H1 (cell line): ENCODE data around the gene DIP2C. TPM values are rescaled to one million over a fixed set of nuclear protein-coding genes. Genes with fewer than 3 reads are reported as not detected.

ENCODE experiments used
- CTCF ChIA-PET: fragments of 300-600 bp; sonication (Branson Sonifier 250); formaldehyde crosslinking; loops from one replicate; lab custom pipeline; 2021; ENCODE audit not compliant: partially characterized antibody; lab: Charles Lee
- POLR2A ChIA-PET: fragments of 300-600 bp; sonication (Branson Sonifier 250); formaldehyde crosslinking; loops from one replicate; lab custom pipeline; 2021; ENCODE audit warnings: inconsistent platforms; ENCODE audit not compliant: partially characterized antibody; lab: Charles Lee
- DNase-seq, 2 experiments: peaks; one replicate each; pipeline versions ENCODE4 v3.0.0 to v3.0.0-alpha.2; 2010 to 2022; ENCODE audit warnings: low spot score in 2 of 2, low read depth in 1 of 2, mixed read lengths in 1 of 2
- FAIRE-seq: peaks from 2 replicates; lab custom pipeline; 2011; peaks lifted over from hg19 to GRCh38; lab: Jason Lieb, UNC
- H2AFZ ChIP-seq: 2 replicates; pipeline ENCODE4 v1.8.1; 2012; ENCODE audit warnings: low read length, inconsistent platforms
- H2AK5ac ChIP-seq: 2 replicates; pipeline ENCODE4 v1.6.1; 2013; ENCODE audit warnings: low read depth, low read length
- H2BK120ac ChIP-seq: replicated peaks from 2 replicates; pipeline ENCODE3; 2013; ENCODE audit warnings: low read depth, low read length, inconsistent platforms
- H2BK12ac ChIP-seq: 2 replicates; pipeline ENCODE4 v1.6.1; 2013; ENCODE audit warnings: low read depth, low read length
- H2BK15ac ChIP-seq: 2 replicates; pipeline ENCODE4 v1.6.1; 2013; ENCODE audit warnings: low read length
- H2BK20ac ChIP-seq: 2 replicates; pipeline ENCODE4 v1.6.1; 2013; ENCODE audit warnings: low read length
- H2BK5ac ChIP-seq: 2 replicates; pipeline ENCODE4 v1.6.1; 2013; ENCODE audit warnings: low read depth, low read length
- H3K14ac ChIP-seq: 2 replicates; pipeline ENCODE4 v1.6.1; 2013; ENCODE audit warnings: inconsistent platforms; ENCODE audit not compliant: insufficient read length
- H3K18ac ChIP-seq: 2 replicates; pipeline ENCODE4 v1.6.1; 2013; ENCODE audit warnings: low read length; ENCODE audit errors: extremely low read depth
- H3K23ac ChIP-seq: 2 replicates; pipeline ENCODE4 v1.6.1; 2013; ENCODE audit warnings: inconsistent platforms; ENCODE audit not compliant: insufficient read length
- H3K23me2 ChIP-seq: 2 replicates; pipeline ENCODE4 v1.6.1; 2013; ENCODE audit warnings: low read depth, low read length
- H3K27ac ChIP-seq: 2 replicates; pipeline ENCODE4 v1.6.1; 2011; ENCODE audit warnings: low read depth, low read length, inconsistent platforms
- H3K27me3 ChIP-seq, 4 experiments: replicated peaks in 1 of 4; 1 replicate in 1 of 4; 2 replicates in 3 of 4; pipeline versions ENCODE4 v1.6.1 to v1.8.1; 2011 to 2013; ENCODE audit warnings: low read length in 3 of 4, mild to moderate bottlenecking in 3 of 4, inconsistent platforms in 2 of 4, mixed read lengths in 2 of 4, moderate library complexity in 1 of 4; ENCODE audit not compliant: control insufficient read depth in 3 of 4, insufficient read depth in 3 of 4; ENCODE audit errors: extremely low read depth in 1 of 4
- H3K36me3 ChIP-seq, 4 experiments: 2 replicates each; pipeline versions ENCODE4 v1.6.1 to v1.8.1; 2011 to 2013; ENCODE audit warnings: mild to moderate bottlenecking in 4 of 4, low read length in 3 of 4, moderate library complexity in 2 of 4, control low read depth in 1 of 4, inconsistent platforms in 1 of 4; ENCODE audit not compliant: insufficient read depth in 4 of 4, control insufficient read depth in 2 of 4
- H3K4ac ChIP-seq: replicated peaks from 2 replicates; pipeline ENCODE3; 2013; ENCODE audit warnings: low read length, low read depth, mixed read lengths, inconsistent platforms; ENCODE audit not compliant: insufficient read length
- H3K4me1 ChIP-seq, 4 experiments: replicated peaks in 1 of 4; 1 replicate in 1 of 4; 2 replicates in 3 of 4; pipeline versions ENCODE4 v1.6.1 to v1.8.1; 2011 to 2013; ENCODE audit warnings: low read length in 3 of 4, inconsistent platforms in 2 of 4, mixed read lengths in 1 of 4; ENCODE audit not compliant: insufficient read depth in 4 of 4, control insufficient read depth in 3 of 4
- H3K4me2 ChIP-seq, 2 experiments: 2 replicates each; pipeline versions ENCODE4 v1.6.1 to v1.8.1; 2011 to 2013; ENCODE audit warnings: low read depth in 2 of 2, low read length in 2 of 2, control low read depth in 1 of 2, inconsistent platforms in 1 of 2, mild to moderate bottlenecking in 1 of 2; ENCODE audit not compliant: insufficient read depth in 1 of 2
- H3K4me3 ChIP-seq, 4 experiments: fragments of 200-600, 300-600 bp in 1 of 4; sonication (generic), shearing (Covaris generic), sonication (Bioruptor Twin) in 1 of 4; 2 replicates each; pipeline versions ENCODE4 v1.5.1 to v1.8.1; 2011 to 2016; ENCODE audit warnings: low read length in 4 of 4, low read depth in 3 of 4, control low read depth in 2 of 4, inconsistent platforms in 2 of 4, mild to moderate bottlenecking in 2 of 4, mixed read lengths in 1 of 4, moderate library complexity in 1 of 4; ENCODE audit not compliant: insufficient read depth in 2 of 4; ENCODE audit errors: extremely low read depth in 1 of 4
- H3K56ac ChIP-seq: replicated peaks from 2 replicates; pipeline ENCODE3; 2013; ENCODE audit warnings: low read depth, mild to moderate bottlenecking, mixed read lengths, low read length, inconsistent platforms; ENCODE audit not compliant: insufficient read length
- H3K79me1 ChIP-seq: 2 replicates; pipeline ENCODE4 v1.6.1; 2013; ENCODE audit warnings: low read depth, low read length, control low read depth
- H3K79me2 ChIP-seq, 2 experiments: 2 replicates each; pipeline versions ENCODE4 v1.6.1 to v1.8.1; 2012 to 2013; ENCODE audit warnings: low read length in 2 of 2, mild to moderate bottlenecking in 2 of 2, inconsistent platforms in 1 of 2; ENCODE audit not compliant: insufficient read depth in 2 of 2, control insufficient read depth in 1 of 2
- H3K9ac ChIP-seq, 4 experiments: replicated peaks in 1 of 4; 1 replicate in 1 of 4; 2 replicates in 3 of 4; pipeline versions ENCODE4 v1.6.1 to v1.8.1; 2011 to 2013; ENCODE audit warnings: low read depth in 3 of 4, low read length in 3 of 4, control low read depth in 2 of 4, mild to moderate bottlenecking in 2 of 4, moderate library complexity in 2 of 4, inconsistent platforms in 1 of 4; ENCODE audit errors: extremely low read depth in 1 of 4
- H3K9me3 ChIP-seq, 2 experiments: 2 replicates each; pipeline versions ENCODE4 v1.6.1 to v1.8.1; 2012 to 2013; ENCODE audit warnings: mild to moderate bottlenecking in 2 of 2, moderate library complexity in 2 of 2, control low read depth in 1 of 2, inconsistent platforms in 1 of 2, low read depth in 1 of 2, low read length in 1 of 2, mixed read lengths in 1 of 2; ENCODE audit not compliant: insufficient read depth in 2 of 2
- H4K20me1 ChIP-seq, 2 experiments: replicated peaks in 1 of 2; 2 replicates each; pipeline versions ENCODE3 to v1.8.1; 2011 to 2013; ENCODE audit warnings: inconsistent platforms in 2 of 2, low read length in 2 of 2, mild to moderate bottlenecking in 1 of 2; ENCODE audit not compliant: insufficient read depth in 2 of 2, control insufficient read depth in 1 of 2
- H4K5ac ChIP-seq: 2 replicates; pipeline ENCODE4 v1.6.1; 2013; ENCODE audit warnings: low read length, low read depth, mixed read lengths, inconsistent platforms; ENCODE audit not compliant: insufficient read length
- H4K8ac ChIP-seq: 2 replicates; pipeline ENCODE4 v1.8.0; 2013; ENCODE audit warnings: mild to moderate bottlenecking, moderate library complexity, low read length, inconsistent platforms; ENCODE audit not compliant: insufficient read depth; ENCODE audit errors: extremely low read depth
- H4K91ac ChIP-seq: replicated peaks from 2 replicates; pipeline ENCODE3; 2013; ENCODE audit warnings: low read length, mixed read lengths, inconsistent platforms; ENCODE audit not compliant: insufficient read length
- ATF2 ChIP-seq: IDR thresholded peaks from 2 replicates; pipeline ENCODE4 v1.6.1; 2012; ENCODE audit warnings: low read length, inconsistent platforms
- BACH1 ChIP-seq: IDR thresholded peaks from 2 replicates; pipeline ENCODE4 v1.6.1; 2012; ENCODE audit warnings: low read length, improper control_type of control experiment
- E2F6 ChIP-seq: IDR thresholded peaks from 2 replicates; pipeline ENCODE4 v1.6.1; 2012; ENCODE audit warnings: inconsistent platforms
- POU5F1 ChIP-seq: IDR thresholded peaks from 2 replicates; pipeline ENCODE4 v1.6.1; 2011; ENCODE audit warnings: low read depth, mild to moderate bottlenecking, low read length, moderate library complexity
- RFX5 ChIP-seq: IDR thresholded peaks from 2 replicates; pipeline ENCODE4 v1.6.1; 2011; ENCODE audit warnings: low read depth, low read length, improper control_type of control experiment, borderline replicate concordance
- RNF2 ChIP-seq: fragments of 200-900, 300-1000 bp; sonication (generic); IDR thresholded peaks from 2 replicates; pipeline ENCODE4 v1.7.1; 2016; ENCODE audit warnings: borderline replicate concordance, low read depth, mild to moderate bottlenecking, antibody characterized with exemption, low read length; ENCODE audit not compliant: poor library complexity, severe bottlenecking; ENCODE audit errors: missing control alignments
- SAP30 ChIP-seq: fragments of 300-600 bp; sonication (generic); IDR thresholded peaks from 2 replicates; pipeline ENCODE4 v1.7.1; 2012; ENCODE audit warnings: low read length, moderate library complexity, mild to moderate bottlenecking, inconsistent platforms; ENCODE audit not compliant: insufficient read depth, insufficient replicate concordance
- SIN3A ChIP-seq, 2 experiments: IDR thresholded peaks in 1 of 2; conservative IDR thresholded peaks in 1 of 2; 2 replicates each; pipeline ENCODE4 v1.6.1; 2011 to 2012; ENCODE audit warnings: low read length in 2 of 2, improper control_type of control experiment in 1 of 2, low read depth in 1 of 2, mild to moderate bottlenecking in 1 of 2
- SIX5 ChIP-seq: IDR thresholded peaks from 2 replicates; pipeline ENCODE4 v1.6.1; 2011; ENCODE audit warnings: mild to moderate bottlenecking, low read depth, low read length
- TAF1 ChIP-seq: IDR thresholded peaks from 2 replicates; pipeline ENCODE4 v1.6.1; 2011; ENCODE audit warnings: mild to moderate bottlenecking, low read depth, low read length
- TCF12 ChIP-seq: IDR thresholded peaks from 2 replicates; pipeline ENCODE4 v1.6.1; 2011; ENCODE audit warnings: low read depth, mild to moderate bottlenecking, low read length
- TEAD4 ChIP-seq: IDR thresholded peaks from 2 replicates; pipeline ENCODE4 v1.6.1; 2012; ENCODE audit warnings: low read depth, low read length, inconsistent platforms, mixed read lengths
- WGBS, 2 experiments: shearing (Covaris generic) in 1 of 2; methylation state at CpG; one replicate each; pipeline versions ENCODE4 v1.1.6 to v1.1.7; 2013 to 2015; ENCODE audit warnings: low lambda C conversion rate in 2 of 2, mixed read lengths in 2 of 2, inconsistent platforms in 1 of 2, low coverage in 1 of 2, missing lambda C conversion rate in 1 of 2; ENCODE audit not compliant: insufficient replicate concordance in 2 of 2, insufficient coverage in 1 of 2, insufficient read length in 1 of 2; ENCODE audit errors: extremely low coverage in 1 of 2, missing lambda C conversion rate in 1 of 2; 5-methylcytosine and 5-hydroxymethylcytosine counted together
- polyA plus RNA-seq, 7 experiments: library from polyadenylated mRNA; depleted of rRNA in 3 of 7; stranded (reverse) in 5 of 7; unstranded in 2 of 7; fragments of >200 nt in 5 of 7; fragments of 200-250 nt in 2 of 7; gene quantifications; 1 replicate in 5 of 7; 2 replicates in 1 of 7; 4 replicates in 1 of 7; pipeline versions ENCODE4 v1.2.1 to v1.2.3, GENCODE V29; 2011 to 2013; ENCODE audit warnings: missing spikeins in 2 of 7, mixed read lengths in 2 of 7
- total RNA-seq: library from RNA; stranded (reverse); fragmentation: NEBNext Ultra II Directional; extraction: Animal tissue kit (Norgen Biotek cat#: 25700); gene quantifications from 2 replicates; pipeline ENCODE4 v1.2.1, GENCODE V29; 2021

The DIP2C gene
- total and polyA plus RNA-seq, 2 of the 8 experiments (the other 6 are each of a cell fraction or from before 2014, with no cell fraction given) = 3.8 to 9.3 TPM

GRCh38 chr10:649445-649797 is 40.0 kb downstream of the DIP2C start:
- H4K8ac ChIP-seq = no peak overlapping the region
- no peak for FAIRE-seq
- H2BK15ac ChIP-seq = no peak overlapping the region
- no peak overlapping the region for H2BK5ac ChIP-seq
- no peak overlapping the region for H4K91ac ChIP-seq
- H4K20me1 ChIP-seq = peaks cover 2 to 22% of the 10 kb centered on the region in 2 experiments
- H3K27ac ChIP-seq = no peak overlapping the region
- no peak overlapping the region for H4K5ac ChIP-seq
- H3K4ac ChIP-seq = no peak overlapping the region
- no peak for DNase-seq
- no peak overlapping the region for H2BK20ac ChIP-seq
- H3K79me1 ChIP-seq = peaks cover 25% of the 10 kb centered on the region
- TF ChIP-seq RNF2 (no peak), TCF12 (no peak), SIN3A (conservative IDR thresholded peaks at IDR 0.05 in 1 of 2, IDR thresholded peaks at IDR 0.05 in 1 of 2; ENCODE audit: low read depth in 1 of 2, low read length in 2 of 2) (no peak), TAF1 (no peak), SIX5 (no peak), SAP30 (no peak), POU5F1 (no peak), BACH1 (no peak), RFX5 (no peak), E2F6 (no peak), ATF2 (no peak), TEAD4 (no peak)
- no peak overlapping the region for H3K56ac ChIP-seq
- no peak overlapping the region for H2BK120ac ChIP-seq
- H3K27me3 ChIP-seq = no peaks in the 10 kb centered on the region
- H3K4me2 ChIP-seq = no peak overlapping the region
- no peak overlapping the region for H2AFZ ChIP-seq
- peaks cover 3 to 24% of the 10 kb centered on the region in 2 experiments; a peak in 3 of 4 replicates for H3K79me2 ChIP-seq
- no peaks in the 10 kb centered on the region for H3K36me3 ChIP-seq
- H2AK5ac ChIP-seq = no peak overlapping the region
- no peaks in the 10 kb centered on the region for H3K23me2 ChIP-seq
- ChIA-PET POLR2A (no interaction called here), CTCF (no interaction called here)
- H3K4me3 ChIP-seq = no peak overlapping the region
- no peak overlapping the region for H3K9ac ChIP-seq
- H3K18ac ChIP-seq = no peak overlapping the region
- 0 out of 4 replicates have a peak, but pooled peaks cover 0 to 6% of the 10 kb centered on the region in 2 experiments for H3K9me3 ChIP-seq
- no peak overlapping the region for H3K23ac ChIP-seq
- H2BK12ac ChIP-seq = no peak overlapping the region
- 87% methylated on average over 4 of the region's 4 CpGs; no CpG with 5 or more reads in 1 of the 2 experiments for WGBS, 2 experiments
- H3K4me1 ChIP-seq = no peaks in the 10 kb centered on the region; a peak in 3 of 7 replicates
- H3K14ac ChIP-seq = no peak overlapping the region
